Fibroblast of skin of back (primary cell): ENCODE measurements around the gene DOCK9.
A peak's percentile ranks its signal among the peaks of the same experiment; 100 is the strongest.
"Not testable (repeated sequence)": the region's sequence is repeated elsewhere in the genome, so short reads cannot be mapped to it uniquely, and the experiment has no call there.

Source experiments
- DNase-seq: peaks from one replicate; pipeline ENCODE4 v3.0.0-alpha.2; 2013

Gene DOCK9

DNA sequence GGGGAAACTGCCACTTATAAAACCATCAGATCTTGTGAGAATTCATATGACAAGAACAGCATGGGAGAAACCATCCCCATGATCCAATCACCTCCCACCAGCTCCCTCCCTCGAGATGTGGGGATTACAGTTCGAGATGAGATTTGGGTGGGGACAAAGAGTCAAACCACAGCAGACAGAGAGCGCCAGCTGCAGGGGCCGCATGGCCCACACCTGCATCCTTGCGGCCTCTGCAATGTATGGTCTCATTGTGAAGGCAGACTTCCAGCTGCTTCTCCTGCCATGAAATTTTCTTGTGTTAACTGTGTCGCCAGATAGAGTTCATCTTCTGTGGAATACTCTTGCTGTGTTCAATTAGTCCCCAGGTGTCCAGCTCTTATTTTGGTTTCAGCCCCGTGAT, 208.1 kb downstream of the DOCK9 start:
- DNase-seq: no peak

DNA sequence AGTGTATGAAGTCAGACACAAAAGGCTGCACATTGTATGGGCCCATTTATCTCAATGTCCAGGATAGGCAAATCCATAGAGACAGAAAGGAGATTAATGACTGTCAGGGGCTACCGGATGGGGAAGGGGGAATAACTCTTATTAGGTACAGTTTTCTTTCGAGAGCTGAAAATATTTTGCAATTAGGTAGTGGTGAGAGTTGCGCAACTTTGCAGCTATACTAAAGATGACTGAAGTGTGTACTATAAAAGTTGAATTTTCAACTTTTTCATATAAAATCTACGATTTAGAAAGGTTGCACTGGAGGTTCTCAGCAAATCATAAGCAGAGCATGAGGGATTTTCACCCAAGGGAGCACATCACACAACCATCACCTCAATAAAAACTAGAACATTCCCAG, 209.3 kb downstream of the DOCK9 start:
- no peak for DNase-seq

DNA sequence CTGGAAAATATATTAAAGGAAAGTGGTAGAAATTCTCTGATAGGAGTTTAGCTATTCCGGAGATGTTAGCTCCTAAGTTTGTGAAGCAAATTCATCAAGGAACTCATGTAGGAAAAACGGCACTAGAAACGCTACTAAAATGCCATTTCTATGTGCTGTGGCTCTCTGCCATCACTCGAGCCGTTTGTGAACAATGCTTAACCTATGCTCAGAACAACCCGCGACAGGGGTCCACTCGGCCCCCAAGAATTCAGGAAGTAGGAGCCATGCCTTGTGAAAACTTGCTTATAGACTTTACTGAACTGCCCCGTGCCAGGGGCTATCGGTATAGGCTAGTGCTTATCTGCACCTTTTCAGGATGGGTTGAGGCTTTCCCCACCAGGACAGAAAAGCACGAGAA, 211.2 kb downstream of the DOCK9 start:
- peak; percentile 29 for DNase-seq

DNA sequence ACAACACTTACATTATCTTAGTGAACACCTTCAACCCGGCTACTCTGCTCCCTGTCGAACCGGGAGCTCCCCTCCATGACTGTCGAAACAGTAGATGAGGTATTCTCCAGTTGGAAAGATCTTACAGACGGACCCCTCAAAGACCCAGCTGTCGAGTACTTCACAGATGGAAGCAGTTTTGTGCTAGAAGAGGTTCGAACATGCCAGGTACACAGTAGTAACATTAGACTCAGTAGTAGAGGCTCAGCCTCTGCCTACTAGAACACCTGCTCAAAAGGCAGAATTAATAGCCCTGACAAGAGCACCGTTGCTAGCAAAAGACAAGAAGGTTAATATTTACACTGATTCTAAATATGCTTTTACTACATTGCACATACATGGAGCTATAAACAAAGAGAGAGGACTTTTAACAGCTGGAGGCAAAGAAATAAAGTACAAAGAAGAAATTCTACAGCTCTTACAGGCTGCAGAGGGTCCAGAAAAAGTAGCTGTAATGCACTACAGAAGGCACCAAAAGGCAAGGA, 211.8 kb downstream of the DOCK9 start:
- no peak for DNase-seq

DNA sequence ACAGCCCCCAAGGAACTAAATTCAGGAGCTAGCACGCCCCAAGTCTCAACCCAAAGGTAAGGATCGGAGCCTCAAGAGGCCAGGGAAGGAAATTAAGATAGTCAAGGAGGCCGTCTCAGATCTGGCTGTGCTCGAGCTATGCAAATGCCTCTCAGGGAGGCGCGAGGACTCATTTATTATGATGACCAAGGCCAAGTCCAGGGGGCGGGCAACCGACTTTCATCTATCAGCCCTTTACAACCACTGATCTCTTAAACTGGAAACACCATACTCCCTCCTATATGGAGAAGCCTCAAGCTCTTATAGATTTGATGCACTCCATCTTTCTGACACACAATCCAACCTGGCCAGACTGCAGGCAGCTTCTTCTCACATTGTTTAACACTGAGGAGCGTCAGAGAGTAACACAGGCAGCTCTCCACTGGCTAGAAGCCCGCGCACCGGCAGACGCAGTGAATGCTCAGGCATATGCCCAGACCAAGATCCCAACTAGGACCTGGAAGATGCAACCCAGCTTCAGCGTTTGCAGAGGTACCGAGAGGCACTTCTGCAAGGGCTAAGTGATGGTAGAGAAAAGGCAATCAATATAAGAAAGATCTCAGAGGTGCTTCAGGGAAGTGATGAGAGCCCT, 215.8 kb downstream of the DOCK9 start:
- no peak for DNase-seq

DNA sequence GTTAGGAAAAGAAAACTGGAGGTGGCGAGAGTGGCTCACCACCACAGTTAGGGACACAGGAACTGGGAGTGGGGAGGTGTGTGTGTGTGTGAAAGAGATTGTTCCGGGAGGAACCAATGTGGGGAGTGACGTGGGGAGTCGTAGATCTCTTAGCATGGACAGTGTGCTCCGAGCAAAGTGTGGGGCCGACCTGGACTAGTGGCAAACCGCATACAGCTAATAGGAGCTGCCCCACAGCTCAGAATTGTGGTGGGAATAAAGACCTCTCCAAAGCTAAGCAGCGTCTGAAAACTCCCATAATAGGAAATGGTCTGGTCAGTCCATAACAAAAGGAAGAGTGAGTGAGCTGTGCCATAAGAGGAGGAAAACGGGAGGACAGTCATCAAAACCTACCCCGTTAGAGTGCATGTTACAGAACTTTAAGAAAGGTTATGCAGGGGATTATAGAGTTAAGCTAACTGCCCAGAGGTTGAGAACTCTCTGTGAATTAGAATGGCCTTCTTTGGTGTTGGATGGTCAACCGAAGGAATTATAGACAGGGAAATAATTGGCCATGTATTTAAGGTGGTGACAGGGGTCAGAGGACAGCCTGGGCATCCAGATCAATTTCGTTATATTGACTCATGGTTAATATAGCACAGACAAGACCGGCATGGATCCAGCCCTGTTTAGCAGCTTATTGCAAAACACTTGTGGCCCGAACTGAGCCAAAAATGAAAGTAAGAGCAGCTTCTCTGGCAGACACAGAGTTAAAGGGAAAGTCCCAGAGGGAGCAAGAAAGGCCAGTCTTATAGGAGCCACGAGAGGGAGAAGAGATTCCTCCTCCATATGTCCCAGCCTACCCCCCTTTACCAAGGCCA, 216.5 kb downstream of the DOCK9 start:
- peak; percentile 40 for DNase-seq

DNA sequence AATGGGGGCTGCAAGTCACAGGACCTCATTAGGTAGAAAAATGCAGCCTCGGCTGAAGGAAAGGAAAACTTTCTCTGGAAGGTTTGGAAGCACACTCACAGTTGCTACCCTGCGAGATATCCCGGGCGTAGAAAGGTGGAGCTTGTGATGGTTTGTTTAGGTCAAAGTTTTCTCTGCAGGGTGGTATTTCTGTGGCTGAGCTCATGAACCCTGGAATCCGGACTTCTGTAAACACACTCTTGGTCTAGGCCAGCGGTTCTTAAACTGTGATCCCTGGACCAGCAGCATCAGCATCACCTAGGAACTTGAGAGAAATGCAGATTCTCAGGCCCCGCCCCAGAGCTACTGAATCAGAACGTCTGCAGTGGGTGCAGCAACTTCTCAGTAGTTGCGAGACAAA, 222.1 kb downstream of the DOCK9 start:
- no peak for DNase-seq

DNA sequence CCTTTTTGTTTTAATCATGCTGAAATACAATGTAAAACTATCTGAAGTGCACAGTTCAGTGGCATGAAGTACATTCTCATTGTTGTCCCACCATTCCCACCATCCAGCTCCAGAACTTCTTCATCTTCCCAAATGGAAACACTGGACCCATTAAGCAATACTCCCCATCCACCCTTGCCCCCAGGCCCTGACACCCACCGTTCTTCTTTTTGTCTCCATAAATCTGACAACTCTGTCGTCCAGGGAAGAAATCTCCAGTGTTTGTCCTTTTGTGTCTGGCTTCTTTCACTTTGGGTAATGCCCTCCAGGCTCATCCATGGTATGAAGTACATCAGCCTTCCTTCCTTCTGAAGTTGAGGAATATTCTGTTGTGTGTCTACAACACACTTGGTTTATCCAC, 222.7 kb downstream of the DOCK9 start:
- no peak for DNase-seq

DNA sequence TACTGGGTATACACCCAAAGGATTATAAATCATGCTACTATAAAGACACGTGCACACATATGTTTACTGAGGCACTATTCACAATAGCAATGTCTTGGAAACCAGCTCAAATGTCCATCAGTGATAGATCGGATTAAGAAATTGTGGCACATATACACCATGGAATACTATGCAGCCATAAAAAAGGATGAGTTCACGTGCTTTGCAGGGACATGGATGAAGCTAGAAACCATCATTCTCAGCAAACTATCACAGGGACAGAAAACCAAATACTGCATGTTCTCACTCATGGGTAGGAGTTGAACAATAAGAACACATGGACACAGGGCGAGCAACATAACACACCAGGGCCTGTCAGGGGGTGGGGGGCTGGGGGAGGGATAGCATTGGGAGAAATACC, 223.4 kb downstream of the DOCK9 start:
- DNase-seq: not testable (repeated sequence)

DNA sequence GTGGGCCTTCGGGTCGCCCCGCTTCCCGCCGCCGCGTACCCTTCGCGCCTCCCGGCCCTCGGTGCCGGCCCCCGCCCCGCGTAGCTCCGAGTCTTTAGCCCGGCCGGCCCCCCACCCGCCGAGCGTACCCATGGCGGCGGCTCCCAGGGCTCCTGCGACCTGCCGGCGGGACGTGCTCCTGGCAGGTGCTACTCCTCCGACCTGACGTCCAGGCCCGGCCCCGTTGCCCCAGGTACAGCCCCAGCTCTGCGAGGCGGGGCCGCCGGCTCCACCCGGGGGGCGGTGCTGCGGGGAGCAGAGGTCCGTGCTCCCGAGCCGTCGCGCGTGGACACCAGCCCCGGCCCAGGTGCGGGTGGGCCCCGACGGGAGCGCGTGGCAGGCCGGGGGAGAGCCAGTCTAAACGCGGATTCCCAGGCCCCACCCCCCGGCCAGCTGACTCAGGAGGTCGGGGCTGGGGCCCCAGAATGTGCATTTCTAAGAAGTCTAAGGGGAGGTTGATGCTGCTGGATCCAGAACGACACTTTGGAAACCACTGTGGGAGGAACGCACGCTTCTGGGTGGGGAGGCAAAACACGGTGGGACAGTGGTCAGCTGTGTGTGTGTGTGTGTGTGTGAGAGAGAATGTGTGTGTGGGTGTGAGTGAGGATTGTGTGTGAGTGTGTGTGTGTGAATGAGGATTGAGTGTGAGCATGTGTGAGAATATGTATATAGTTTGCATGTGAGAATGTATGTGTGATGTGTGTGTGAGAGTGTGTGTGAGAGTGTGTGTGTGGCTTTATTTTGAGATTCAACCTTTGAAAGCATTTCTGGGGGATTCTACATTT, 225.2 kb downstream of the DOCK9 start, which contains the start of gene SLC15A1:
Gene SLC15A1, minus strand, starts transcription at position 206 of the 824 bp plus-strand sequence. Its CDS starts 74 bp downstream, at position 132.
- no peak for DNase-seq

DNA sequence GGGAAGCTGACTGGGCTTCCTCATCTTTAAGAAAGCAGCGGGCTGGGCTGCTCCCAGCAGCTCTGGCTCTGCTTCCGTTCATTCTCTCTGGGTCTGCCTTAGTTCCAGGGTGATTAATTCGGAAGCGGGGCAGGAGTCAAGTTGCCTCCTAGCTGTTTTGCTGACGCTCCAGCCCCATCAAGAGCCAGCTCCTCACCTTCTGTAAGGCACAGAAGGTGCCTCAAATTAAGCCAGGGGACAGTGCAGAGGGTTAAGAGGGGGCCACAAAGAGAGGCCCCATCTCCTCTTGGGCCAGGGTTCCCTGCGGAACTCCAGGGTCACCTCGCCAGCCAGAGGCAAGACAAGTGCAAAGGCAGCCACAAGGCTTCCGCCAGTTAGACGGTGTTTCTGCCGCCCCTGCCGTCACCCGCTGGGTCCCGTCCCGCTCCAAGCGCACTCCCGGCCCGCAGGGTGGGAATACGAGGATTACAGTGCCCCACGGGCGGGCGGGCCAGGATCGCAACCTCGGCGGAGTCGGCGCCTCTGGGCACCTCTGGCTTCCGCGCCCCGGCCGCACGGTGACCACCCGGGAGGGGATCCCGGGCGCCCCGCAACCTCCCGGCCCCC, 225.9 kb downstream of the DOCK9 start:
- DNase-seq: peak; percentile 25

DNA sequence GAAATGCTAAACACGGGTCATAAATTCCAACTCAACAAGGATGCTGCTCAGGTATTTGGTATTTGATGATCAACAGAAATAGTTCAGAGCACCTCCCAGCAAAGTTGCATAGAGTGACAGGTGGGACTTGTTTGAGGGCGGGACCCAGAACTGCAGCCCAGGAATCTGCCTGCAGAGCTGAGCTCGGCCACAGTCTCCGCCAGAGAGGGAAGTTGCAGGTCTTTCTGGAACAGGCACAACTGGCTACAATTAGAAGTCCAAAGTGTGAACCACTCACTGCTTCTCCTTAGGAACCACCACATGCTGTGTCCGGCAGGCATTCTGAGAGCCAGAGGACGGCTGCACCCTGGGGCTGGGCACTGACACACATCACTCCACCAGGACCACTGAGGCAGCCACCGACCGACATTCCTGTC, 226.5 kb downstream of the DOCK9 start:
- DNase-seq: no peak

DNA sequence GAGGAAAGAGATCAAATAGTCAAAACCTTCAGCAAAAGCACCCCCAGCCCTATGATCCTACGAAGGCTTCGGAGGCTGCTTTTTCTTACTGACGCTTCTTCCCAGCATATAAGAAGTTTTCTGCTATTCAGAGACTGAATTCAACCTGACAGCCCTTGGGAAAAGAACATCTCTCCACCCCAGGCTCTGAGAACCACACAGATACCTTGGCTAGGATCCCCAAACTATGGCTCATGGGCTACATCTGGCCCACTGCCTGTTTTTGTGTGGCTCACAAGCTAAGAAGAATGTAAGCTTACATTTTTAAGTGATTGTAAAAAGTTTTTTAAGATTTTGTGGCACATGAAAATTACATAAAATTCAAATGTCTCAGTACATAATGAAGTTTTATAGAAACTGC, 228.4 kb downstream of the DOCK9 start:
- peak; percentile 61 for DNase-seq

DNA sequence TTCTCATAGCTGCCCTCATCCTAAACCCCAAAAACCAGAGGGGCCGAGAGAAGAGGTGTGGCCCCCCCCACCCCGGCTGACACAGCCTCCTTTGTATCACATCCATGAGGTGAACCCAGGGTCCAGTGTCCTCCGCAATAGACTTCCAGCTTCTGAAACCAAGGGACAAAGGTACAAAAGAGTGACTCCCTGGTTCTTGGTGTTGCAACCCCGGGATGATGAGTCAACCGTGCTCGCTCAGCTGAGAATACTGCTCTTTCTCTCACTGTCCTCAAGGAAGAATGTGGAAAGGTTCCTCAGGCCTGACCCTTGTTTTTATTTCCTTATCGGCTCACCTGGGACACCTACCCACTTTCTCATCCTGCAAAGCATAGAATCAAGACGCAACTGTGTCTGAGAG, 230.9 kb downstream of the DOCK9 start:
- no peak for DNase-seq
